ENCODE results near the gene SLC25A53.

The SLC25A53 gene, protein sequence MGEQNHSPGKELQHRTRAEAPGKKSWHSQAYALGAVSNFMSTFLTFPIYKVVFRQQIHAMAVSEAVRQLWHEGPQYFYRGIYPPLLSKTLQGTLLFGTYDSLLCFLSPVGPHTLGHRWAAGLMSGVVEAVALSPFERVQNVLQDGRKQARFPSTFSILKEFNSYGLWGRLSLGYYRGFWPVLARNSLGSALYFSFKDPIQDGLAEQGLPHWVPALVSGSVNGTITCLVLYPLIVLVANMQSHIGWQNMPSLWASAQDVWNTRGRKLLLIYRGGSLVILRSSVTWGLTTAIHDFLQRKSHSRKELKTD

DNA sequence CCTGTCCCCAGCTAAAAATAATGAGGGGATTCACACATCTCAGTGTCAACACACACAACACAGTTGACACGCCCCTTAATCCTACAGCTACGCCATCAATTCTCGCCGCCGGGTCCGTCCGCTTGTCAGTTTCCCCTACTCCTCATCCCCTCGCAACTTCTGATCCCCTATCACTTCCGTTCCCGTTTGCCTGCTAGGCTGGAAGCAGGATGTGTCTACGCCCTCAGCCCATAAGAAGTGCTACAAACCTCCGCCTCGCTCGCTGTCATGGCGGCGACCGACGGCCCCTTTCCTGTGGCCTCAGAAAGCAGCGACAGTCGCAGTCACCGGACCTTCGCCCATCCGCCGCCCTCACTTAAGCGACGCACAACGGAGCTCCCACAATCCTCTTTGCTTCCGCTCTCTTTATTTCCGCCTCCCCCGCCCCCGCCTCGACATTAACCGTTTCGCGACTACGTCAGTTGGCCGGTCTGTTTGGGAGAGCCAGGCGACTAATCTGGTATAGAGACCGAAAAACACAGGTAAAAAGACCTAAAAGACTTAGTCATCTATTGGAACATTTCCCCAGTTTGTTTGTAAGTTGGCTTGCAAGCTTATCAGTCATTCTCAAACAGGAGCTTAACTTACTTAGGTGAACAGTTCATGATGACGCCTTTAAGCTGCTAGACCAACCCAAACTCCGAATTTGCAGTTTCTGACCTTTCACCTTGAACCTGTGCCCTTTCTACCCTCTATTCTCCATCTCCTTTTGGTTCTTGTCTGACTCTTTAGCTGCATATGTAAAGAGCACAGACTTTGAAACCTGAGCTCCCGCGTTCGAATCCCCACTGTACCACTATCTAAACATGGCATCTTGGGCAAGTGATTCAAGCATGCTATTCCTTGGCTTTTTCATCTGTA, at the start of gene SLC25A53:
Gene SLC25A53, minus strand, starts transcription at position 380 of the 900 bp plus-strand sequence. CDS start 51,752 bp downstream, outside the sequence.
- Mint-ChIP-seq H3K9me3 (ENCODE audit: low read depth) (no peaks in the 10 kb centered on the region), H3K27me3 (no peaks in the 10 kb centered on the region), H3K27ac (peak within 1 kb of the TSS; percentile 100)

DNA sequence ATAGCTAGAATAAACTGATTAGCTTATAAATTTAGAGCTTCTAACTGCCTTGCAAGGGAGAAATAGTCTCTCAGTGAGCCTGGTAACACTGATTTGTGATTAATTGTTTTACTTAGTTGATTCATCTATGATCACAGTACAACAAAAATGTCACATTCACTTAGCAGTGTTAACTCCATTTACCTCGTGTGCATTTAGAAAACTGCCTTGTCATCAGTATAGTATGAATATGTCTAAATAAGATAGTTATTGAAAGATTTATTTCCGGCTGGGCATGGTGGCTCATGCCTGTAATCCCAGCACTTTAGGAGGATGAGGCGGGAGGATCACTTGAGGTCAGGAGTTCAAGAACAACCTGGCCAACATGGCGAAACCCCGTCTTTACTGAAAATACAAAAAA, 48.7 kb upstream of the SLC25A53 start:
- no peak overlapping the region for H3K4me3 Mint-ChIP-seq
- H3K36me3 Mint-ChIP-seq: peaks cover 3% of the 10 kb centered on the region
- H3K9me3 Mint-ChIP-seq (ENCODE audit: low read depth): no peaks in the 10 kb centered on the region
- no peaks in the 10 kb centered on the region for H3K4me1 Mint-ChIP-seq (ENCODE audit: low read depth)
- peaks cover 1% of the 10 kb centered on the region for H3K27me3 Mint-ChIP-seq
- no peak overlapping the region for H3K27ac Mint-ChIP-seq

More for the DNA sequence above, at the start of gene SLC25A53:
- Mint-ChIP-seq H3K4me1 (ENCODE audit: low read depth) (peaks cover 17% of the 10 kb centered on the region), H3K4me3 (peak within 1 kb of the TSS; percentile 100), H3K36me3 (peaks cover 2% of the 10 kb centered on the region)

DNA sequence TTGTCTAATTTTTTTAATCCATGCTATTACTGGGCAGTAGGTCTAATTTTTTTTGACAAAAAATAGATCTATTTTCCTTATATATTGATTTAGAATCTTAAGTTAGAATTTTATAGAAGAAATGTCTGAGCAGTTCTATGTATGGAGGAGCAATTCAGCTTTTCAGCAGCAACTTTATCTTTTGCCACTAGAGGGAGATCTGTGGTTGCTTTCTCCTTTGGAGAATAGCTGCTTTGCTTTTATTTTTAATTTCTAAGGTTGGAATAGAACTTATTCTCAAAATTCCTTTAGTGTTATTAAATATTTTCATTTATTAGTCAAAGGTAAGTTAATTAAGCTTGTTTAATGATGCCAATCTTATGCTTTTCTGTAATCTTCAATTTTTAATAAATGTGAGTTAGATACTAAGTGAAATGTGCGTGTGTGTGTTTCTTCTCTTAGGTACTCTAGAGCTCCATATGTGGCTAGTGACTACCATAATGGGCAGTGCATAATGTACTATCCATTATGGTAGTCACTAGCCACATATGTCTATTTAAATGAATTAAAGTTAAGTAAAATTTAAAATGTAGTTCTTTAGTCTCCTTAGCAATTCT, 38.8 kb upstream of the SLC25A53 start:
- Mint-ChIP-seq H3K36me3 (no peaks in the 10 kb centered on the region), H3K27me3 (no peaks in the 10 kb centered on the region), H3K27ac (no peak overlapping the region), H3K9me3 (ENCODE audit: low read depth) (no peaks in the 10 kb centered on the region), H3K4me1 (ENCODE audit: low read depth) (peaks cover 2% of the 10 kb centered on the region), H3K4me3 (no peak overlapping the region)

DNA sequence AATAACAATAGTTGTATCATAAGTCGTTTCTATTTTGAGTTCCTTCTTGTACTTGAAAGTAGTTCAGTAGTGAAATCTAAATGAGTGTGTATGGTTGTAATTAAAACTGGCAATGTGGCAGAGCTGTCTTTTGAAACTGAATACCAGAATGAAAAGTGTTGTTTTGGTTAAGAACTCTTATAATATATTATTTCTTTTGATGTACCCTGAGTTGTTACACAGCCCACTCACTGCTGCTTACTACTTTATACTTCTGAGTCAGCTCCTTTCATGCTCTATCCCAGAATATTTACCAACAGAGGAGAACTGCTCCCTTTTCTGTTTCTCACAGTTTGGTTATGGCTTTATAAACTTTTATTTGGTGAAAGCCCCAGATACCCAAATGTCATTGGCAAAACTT, 38.2 kb upstream of the SLC25A53 start:
- Mint-ChIP-seq H3K4me3 (no peak overlapping the region), H3K36me3 (no peaks in the 10 kb centered on the region), H3K27ac (no peak overlapping the region), H3K4me1 (ENCODE audit: low read depth) (peaks cover 2% of the 10 kb centered on the region), H3K9me3 (ENCODE audit: low read depth) (no peaks in the 10 kb centered on the region), H3K27me3 (no peaks in the 10 kb centered on the region)

DNA sequence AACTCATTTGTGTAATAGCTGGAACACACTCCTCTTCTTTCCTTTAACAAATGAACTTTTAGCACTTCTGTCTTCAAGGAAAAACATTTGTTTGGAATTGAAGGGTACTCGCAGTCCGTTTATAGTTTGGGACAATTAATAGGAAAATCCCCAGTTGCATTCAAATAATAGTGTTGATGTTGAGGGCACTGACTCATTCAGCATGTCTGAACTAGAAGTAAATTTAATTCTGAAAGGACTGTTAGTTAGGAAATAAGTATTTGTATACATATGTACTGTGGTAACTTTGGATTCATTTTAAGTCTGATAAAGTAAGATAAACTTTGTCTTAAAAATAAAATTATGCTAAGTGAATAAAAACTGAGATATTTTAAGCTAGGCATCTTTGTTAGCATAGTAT, 36.7 kb upstream of the SLC25A53 start:
- H3K4me3 Mint-ChIP-seq: no peak overlapping the region
- H3K27me3 Mint-ChIP-seq: no peaks in the 10 kb centered on the region
- H3K4me1 Mint-ChIP-seq (ENCODE audit: low read depth): peaks cover 2% of the 10 kb centered on the region
- no peaks in the 10 kb centered on the region for H3K9me3 Mint-ChIP-seq (ENCODE audit: low read depth)
- no peaks in the 10 kb centered on the region for H3K36me3 Mint-ChIP-seq
- no peak overlapping the region for H3K27ac Mint-ChIP-seq

DNA sequence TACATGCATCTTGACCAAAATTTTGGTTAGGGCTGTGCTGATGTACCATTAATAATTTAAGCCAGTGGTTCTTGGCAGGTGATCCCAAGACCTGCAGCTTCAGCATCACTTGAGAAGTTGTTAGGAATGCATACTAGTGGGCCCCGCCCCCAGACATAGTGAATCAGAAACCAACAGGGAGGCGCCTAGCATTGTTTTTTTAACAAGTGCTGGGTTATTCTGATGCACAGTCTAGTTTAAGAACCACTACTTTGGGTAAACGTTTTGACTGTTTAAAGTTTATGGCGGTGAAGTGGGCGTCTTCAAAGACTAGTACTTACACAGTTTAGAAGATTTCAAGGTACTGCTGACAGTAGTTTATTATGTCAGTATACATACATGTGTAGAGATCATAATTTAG, 33.0 kb upstream of the SLC25A53 start:
- H3K27ac Mint-ChIP-seq: no peak overlapping the region
- no peaks in the 10 kb centered on the region for H3K27me3 Mint-ChIP-seq
- H3K4me1 Mint-ChIP-seq (ENCODE audit: low read depth): peaks cover 2% of the 10 kb centered on the region
- H3K36me3 Mint-ChIP-seq: no peaks in the 10 kb centered on the region
- H3K4me3 Mint-ChIP-seq: no peak overlapping the region
- H3K9me3 Mint-ChIP-seq (ENCODE audit: low read depth): no peaks in the 10 kb centered on the region

DNA sequence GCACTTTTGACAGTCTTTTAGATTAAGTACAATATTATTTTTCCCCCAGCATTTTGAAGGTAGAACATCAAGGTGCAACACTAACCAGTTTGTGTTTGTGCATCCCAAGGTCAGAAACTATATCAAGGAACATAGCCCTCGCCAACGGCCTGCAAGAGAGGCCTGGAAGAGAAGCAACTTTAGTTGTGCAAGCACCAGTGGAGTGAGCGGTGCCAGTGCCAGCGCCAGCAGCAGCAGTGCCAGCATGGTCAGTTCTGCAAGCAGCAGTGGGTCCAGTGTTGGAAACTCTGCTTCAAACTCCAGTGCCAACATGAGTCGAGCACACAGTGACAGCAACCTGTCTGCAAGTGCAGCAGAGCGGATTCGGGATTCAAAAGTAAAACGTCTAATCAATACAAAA, 31.1 kb upstream of the SLC25A53 start:
- Mint-ChIP-seq H3K4me1 (ENCODE audit: low read depth) (peaks cover 7% of the 10 kb centered on the region), H3K36me3 (no peaks in the 10 kb centered on the region), H3K4me3 (no peak overlapping the region), H3K9me3 (ENCODE audit: low read depth) (no peaks in the 10 kb centered on the region), H3K27me3 (no peaks in the 10 kb centered on the region), H3K27ac (no peak overlapping the region)

DNA sequence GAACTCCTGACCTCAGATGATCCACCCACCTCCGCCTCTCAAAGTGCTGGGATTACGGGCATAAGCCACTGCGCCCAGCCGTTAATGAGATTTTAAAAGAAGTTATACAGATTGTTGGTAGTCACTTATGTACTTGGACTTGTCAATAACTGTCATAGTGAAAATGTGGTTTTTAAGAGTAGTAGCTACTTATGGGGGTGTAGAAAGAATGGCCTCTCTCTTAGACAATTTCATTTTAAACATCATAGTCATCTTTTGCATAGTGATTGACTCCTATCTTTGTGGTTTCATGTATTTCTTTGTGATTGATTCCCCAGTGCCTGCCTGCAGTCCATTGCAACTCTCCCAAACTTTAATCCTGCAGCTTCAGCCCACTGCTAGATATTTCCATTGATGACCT, 26.9 kb upstream of the SLC25A53 start:
- Mint-ChIP-seq H3K4me3 (no peak overlapping the region), H3K4me1 (ENCODE audit: low read depth) (peaks cover 14% of the 10 kb centered on the region), H3K27me3 (no peaks in the 10 kb centered on the region), H3K36me3 (no peaks in the 10 kb centered on the region), H3K27ac (peak overlapping the region; percentile 54), H3K9me3 (ENCODE audit: low read depth) (no peaks in the 10 kb centered on the region)

DNA sequence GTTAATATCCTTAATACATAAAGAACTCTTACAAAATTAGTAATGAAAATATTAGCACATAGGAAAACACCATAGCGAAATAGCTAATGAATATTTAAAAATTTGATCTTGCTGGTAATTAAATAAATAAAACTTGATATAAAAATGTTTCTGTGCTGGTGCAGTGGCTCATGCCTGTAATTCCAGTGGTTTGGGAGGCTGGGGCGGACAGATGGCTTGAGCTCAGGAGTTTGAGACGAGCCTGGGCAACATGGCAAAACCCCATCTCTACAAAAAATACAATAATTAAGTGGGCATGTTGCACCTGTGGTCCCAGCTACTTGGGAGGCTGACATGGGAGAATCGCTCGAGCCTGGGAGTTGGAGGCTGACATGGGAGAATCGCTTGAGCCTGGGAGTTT, 17.0 kb upstream of the SLC25A53 start:
- H3K36me3 Mint-ChIP-seq: peaks cover 4% of the 10 kb centered on the region
- H3K4me1 Mint-ChIP-seq (ENCODE audit: low read depth): peaks cover 24% of the 10 kb centered on the region
- H3K4me3 Mint-ChIP-seq: no peak overlapping the region
- H3K27ac Mint-ChIP-seq: no peak overlapping the region
- H3K27me3 Mint-ChIP-seq: no peaks in the 10 kb centered on the region
- H3K9me3 Mint-ChIP-seq (ENCODE audit: low read depth): no peaks in the 10 kb centered on the region

DNA sequence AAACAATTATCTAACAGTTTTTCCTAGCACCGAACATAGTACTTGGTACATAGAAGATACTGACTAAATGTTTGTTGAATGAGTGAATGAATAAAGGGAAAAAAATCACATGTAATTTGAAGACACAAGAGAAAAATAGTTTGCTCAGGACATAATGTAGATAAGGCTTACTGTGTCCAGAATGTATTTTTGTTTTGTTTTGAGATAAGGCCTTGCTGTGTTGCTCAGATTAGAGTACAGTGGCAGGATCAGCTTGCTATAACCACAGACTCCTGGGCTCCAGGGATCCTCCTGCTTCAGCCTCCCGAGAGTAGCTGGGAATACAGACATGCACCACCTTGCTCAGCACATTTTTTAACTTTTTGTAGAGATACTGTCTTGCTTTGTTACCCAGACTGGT, 16.0 kb upstream of the SLC25A53 start:
- Mint-ChIP-seq H3K36me3 (peaks cover under 1% of the 10 kb centered on the region), H3K4me1 (ENCODE audit: low read depth) (peaks cover 29% of the 10 kb centered on the region), H3K4me3 (no peak overlapping the region), H3K9me3 (ENCODE audit: low read depth) (no peaks in the 10 kb centered on the region), H3K27ac (no peak overlapping the region), H3K27me3 (no peaks in the 10 kb centered on the region)

DNA sequence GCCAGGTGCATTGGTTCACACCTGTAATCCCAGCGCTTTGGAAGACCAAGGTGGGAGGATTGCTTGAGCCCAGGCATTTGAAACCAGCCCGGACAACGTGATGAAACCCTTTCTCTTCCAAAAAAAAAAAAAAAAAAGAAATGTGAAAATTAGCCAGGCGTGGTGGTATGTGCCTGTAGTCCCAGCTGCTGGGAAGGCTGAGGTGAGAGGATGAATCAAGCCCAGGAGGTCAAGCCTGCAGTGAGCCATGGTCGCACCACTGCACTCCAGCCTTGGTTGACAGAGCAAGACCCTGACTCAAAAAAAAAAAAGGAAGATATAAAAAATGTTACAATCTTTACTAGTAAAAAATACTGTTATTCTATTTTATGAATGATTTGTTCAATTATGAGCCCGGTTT, 15.3 kb upstream of the SLC25A53 start:
- H3K4me1 Mint-ChIP-seq (ENCODE audit: low read depth): peaks cover 30% of the 10 kb centered on the region
- no peaks in the 10 kb centered on the region for H3K27me3 Mint-ChIP-seq
- H3K27ac Mint-ChIP-seq: no peak overlapping the region
- no peak overlapping the region for H3K4me3 Mint-ChIP-seq
- H3K36me3 Mint-ChIP-seq: no peaks in the 10 kb centered on the region
- no peaks in the 10 kb centered on the region for H3K9me3 Mint-ChIP-seq (ENCODE audit: low read depth)

DNA sequence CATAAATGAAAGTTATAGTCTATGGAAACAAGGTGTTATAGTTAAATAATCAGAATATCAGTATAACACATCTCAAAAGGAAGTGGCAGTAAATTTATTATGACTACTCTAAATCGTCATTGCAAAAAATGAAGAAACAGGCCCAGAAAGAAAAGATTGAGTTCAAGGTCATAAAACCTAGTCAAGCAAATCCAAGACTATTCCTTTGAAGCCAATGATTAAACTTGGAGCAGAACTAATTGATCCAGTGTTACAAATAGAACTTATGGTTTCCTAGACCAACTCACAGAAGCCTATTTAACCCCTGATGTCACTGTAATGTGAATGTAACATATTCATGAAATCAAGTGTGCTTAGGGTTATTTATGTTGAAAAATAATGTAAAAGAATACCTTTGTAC, 11.3 kb upstream of the SLC25A53 start:
- Mint-ChIP-seq H3K9me3 (ENCODE audit: low read depth) (no peaks in the 10 kb centered on the region), H3K27me3 (no peaks in the 10 kb centered on the region), H3K4me3 (peak overlapping the region; percentile 84), H3K36me3 (no peaks in the 10 kb centered on the region), H3K27ac (peak overlapping the region; percentile 16), H3K4me1 (ENCODE audit: low read depth) (peaks cover 34% of the 10 kb centered on the region)

DNA sequence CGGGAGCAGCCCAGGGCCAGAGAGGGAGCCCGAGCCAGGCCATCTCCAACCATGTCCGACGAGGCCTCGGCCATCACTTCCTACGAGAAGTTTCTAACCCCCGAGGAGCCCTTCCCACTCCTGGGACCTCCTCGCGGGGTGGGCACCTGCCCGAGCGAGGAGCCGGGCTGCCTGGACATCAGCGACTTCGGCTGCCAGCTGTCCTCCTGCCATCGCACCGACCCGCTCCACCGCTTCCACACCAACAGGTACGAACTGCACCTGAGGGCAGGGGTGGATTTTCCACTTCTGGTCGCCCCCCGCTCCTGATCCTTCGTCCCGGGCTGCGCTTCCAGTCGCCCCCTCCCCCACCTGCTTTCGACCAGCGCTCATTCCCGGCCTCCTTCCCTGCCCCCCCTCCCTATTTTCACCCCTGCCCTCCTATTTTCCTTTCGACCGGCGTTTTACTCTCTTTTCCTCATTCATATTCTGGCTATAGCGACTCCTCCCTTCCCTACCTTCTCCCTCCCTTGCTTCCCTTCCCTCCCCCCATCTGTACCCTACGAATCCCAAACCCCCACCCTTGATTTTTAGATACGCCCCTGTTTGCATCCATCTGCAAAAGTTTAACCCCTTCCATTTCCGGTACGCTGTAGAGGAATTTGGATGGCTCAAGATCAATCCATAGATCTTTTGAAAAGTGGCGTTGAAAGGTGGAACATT, 10.1 kb upstream of the SLC25A53 start:
- H3K27ac Mint-ChIP-seq: no peak overlapping the region
- peak overlapping the region; percentile 84 for H3K4me3 Mint-ChIP-seq
- H3K27me3 Mint-ChIP-seq: no peaks in the 10 kb centered on the region
- H3K4me1 Mint-ChIP-seq (ENCODE audit: low read depth): peaks cover 34% of the 10 kb centered on the region
- no peaks in the 10 kb centered on the region for H3K36me3 Mint-ChIP-seq
- H3K9me3 Mint-ChIP-seq (ENCODE audit: low read depth): no peaks in the 10 kb centered on the region

DNA sequence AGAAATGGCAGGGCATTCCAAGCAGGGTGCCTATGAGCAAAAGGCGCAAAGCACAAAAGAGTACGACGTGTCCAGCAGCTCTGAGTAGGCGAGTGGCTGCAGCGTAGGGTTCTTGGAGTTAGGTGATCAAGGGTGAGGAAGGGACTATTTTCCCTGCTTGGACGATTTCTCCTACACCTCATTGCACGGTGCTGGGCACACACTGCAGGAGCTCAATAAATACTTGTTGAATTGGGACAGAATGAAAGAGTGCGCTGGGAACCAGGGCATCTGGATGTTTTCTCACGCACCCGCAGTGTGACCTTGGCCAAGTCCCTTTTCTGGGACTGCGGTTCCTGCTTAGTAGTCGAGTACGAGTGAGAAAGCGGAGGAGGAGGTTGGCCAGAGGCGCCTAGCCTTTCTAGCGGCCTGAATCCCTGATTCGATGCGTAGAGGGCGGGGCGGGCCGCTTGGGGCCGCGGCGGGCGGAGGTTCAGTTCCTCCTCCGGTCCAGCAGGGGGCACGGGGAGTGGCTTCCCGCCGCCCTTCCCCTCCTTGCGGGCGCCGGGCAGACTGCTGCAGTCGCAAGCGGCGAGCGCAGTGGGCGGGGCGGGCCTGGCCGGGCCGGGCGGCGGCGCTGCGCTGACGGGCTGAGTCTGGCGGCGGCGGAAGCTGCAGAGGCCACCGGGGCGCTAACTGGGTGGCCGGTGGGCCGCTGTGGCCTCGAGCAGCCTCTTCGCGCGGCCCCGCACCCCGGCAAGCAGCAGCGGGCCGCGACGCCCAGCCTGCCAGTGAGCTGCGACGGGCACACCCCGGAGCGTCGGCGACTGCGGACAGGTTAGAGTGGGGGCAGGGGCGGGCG, 9.3 kb upstream of the SLC25A53 start, which contains the start of gene FAM199X:
Gene FAM199X, plus strand, starts transcription at position 560 of the 841 bp plus-strand sequence. CDS start 333 bp downstream, outside the sequence.
- no peaks in the 10 kb centered on the region for H3K36me3 Mint-ChIP-seq
- H3K27me3 Mint-ChIP-seq: no peaks in the 10 kb centered on the region
- H3K27ac Mint-ChIP-seq: peak within 1 kb of the TSS; percentile 84
- H3K4me3 Mint-ChIP-seq: peak within 1 kb of the TSS; percentile 89
- no peaks in the 10 kb centered on the region for H3K9me3 Mint-ChIP-seq (ENCODE audit: low read depth)
- H3K4me1 Mint-ChIP-seq (ENCODE audit: low read depth): peaks cover 34% of the 10 kb centered on the region
